B cell (primary cell): Measurements from ENCODE around the gene TTC21B. TPM values are rescaled to one million over a fixed set of nuclear protein-coding genes. Genes with fewer than 3 reads are reported as not detected.

Experiments
- ATAC-seq: fragments of 200-7000 bp; cut with Tn5 transposase; one replicate; pipeline ENCODE4 v1.10.0; 2021; ENCODE audit warnings: low read depth, mild to moderate bottlenecking, moderate number of reproducible peaks, moderate library complexity
- CTCF ChIA-PET: fragments of 350-600 bp; sonication (Branson Sonifier 250); formaldehyde crosslinking; loops from one replicate; lab custom pipeline; 2021; ENCODE audit warnings: antibody characterized with exemption, inconsistent platforms; lab: Charles Lee
- POLR2A ChIA-PET: fragments of 350-600 bp; sonication (Branson Sonifier 250); formaldehyde crosslinking; loops from one replicate; lab custom pipeline; 2021; ENCODE audit warnings: antibody characterized with exemption; lab: Charles Lee
- DNase-seq: peaks from one replicate; pipeline ENCODE4 v3.0.0; 2013
- H2AFZ ChIP-seq: 2 replicates; pipeline ENCODE4 v1.6.1; 2012; ENCODE audit warnings: mild to moderate bottlenecking, low read depth, low read length; ENCODE audit not compliant: insufficient read depth, poor library complexity, severe bottlenecking
- H3K27ac ChIP-seq, 2 donors: 1 replicate in 1 of 2; 2 replicates in 1 of 2; pipeline ENCODE4 v1.5.1; 2012 to 2013; ENCODE audit warnings: low read length in 2 of 2, mild to moderate bottlenecking in 2 of 2, moderate library complexity in 1 of 2
- H3K27me3 ChIP-seq, 4 experiments: fragments of 200-600 bp in 1 of 4; sonication (generic) in 1 of 4; replicated peaks in 1 of 4; 1 replicate in 2 of 4; 2 replicates in 2 of 4; pipeline versions ENCODE4 v1.6.1 to v1.7.0; 2013 to 2016; ENCODE audit warnings: low read length in 3 of 4, mild to moderate bottlenecking in 2 of 4, mixed read lengths in 1 of 4, moderate library complexity in 1 of 4; ENCODE audit not compliant: insufficient read depth in 4 of 4, control insufficient read depth in 3 of 4; ENCODE audit errors: control extremely low read depth in 1 of 4
- H3K36me3 ChIP-seq, 2 experiments: replicated peaks in 1 of 2; 1 replicate in 1 of 2; 2 replicates in 1 of 2; pipeline versions ENCODE4 v1.6.1 to v1.7.1; 2013; ENCODE audit warnings: low read length in 1 of 2; ENCODE audit not compliant: insufficient read depth in 2 of 2, control insufficient read depth in 1 of 2; ENCODE audit errors: control extremely low read depth in 1 of 2, extremely low read depth in 1 of 2
- H3K4me1 ChIP-seq, 2 donors: fragments of 200-600 bp in 1 of 2; sonication (generic) in 1 of 2; 1 replicate in 1 of 2; 2 replicates in 1 of 2; pipeline versions ENCODE4 v1.5.1 to v1.6.1; 2013 to 2017; ENCODE audit warnings: low read length in 2 of 2; ENCODE audit not compliant: control insufficient read depth in 2 of 2, insufficient read depth in 2 of 2
- H3K4me2 ChIP-seq: replicated peaks from 2 replicates; pipeline ENCODE3; 2012; ENCODE audit warnings: mild to moderate bottlenecking, low read depth, low read length; ENCODE audit not compliant: poor library complexity, severe bottlenecking
- H3K4me3 ChIP-seq, 5 experiments: fragments of 200-600 bp in 1 of 5; sonication (generic) in 1 of 5; 1 replicate in 3 of 5; 2 replicates in 2 of 5; pipeline versions ENCODE4 v1.5.1 to v1.7.0; 2011 to 2016; ENCODE audit warnings: low read length in 4 of 5, mild to moderate bottlenecking in 4 of 5, low read depth in 2 of 5, control low read depth in 1 of 5, moderate library complexity in 1 of 5; ENCODE audit not compliant: insufficient read depth in 1 of 5; ENCODE audit errors: control extremely low read depth in 1 of 5, extremely low read depth in 1 of 5
- H3K79me2 ChIP-seq: fragments of 200-600 bp; sonication (generic); one replicate; pipeline ENCODE4 v1.6.0; 2016; ENCODE audit warnings: low read length; ENCODE audit not compliant: control insufficient read depth, insufficient read depth
- H3K9ac ChIP-seq: fragments of 200-600 bp; sonication (generic); 2 replicates; pipeline ENCODE4 v1.6.1; 2017; ENCODE audit warnings: mild to moderate bottlenecking, low read length, moderate library complexity
- H3K9me3 ChIP-seq, 3 donors: one replicate each; pipeline versions ENCODE4 v1.6.1 to v1.7.1; 2013; ENCODE audit warnings: low read length in 2 of 3; ENCODE audit not compliant: control insufficient read depth in 2 of 3, insufficient read depth in 1 of 3; ENCODE audit errors: control extremely low read depth in 1 of 3
- H4K20me1 ChIP-seq: 2 replicates; pipeline ENCODE4 v1.6.0; 2012; ENCODE audit warnings: mild to moderate bottlenecking, low read length; ENCODE audit not compliant: insufficient read depth, control insufficient read depth, poor library complexity, severe bottlenecking
- H3K27ac Mint-ChIP-seq: one replicate; pipeline ENCODE4 v1.8.0; 2021; ENCODE audit warnings: mixed read lengths
- H3K27me3 Mint-ChIP-seq: one replicate; pipeline ENCODE4 v1.8.0; 2021; ENCODE audit warnings: mixed read lengths
- H3K4me1 Mint-ChIP-seq: one replicate; pipeline ENCODE4 v1.8.0; 2021; ENCODE audit warnings: mixed read lengths
- H3K4me3 Mint-ChIP-seq: one replicate; pipeline ENCODE4 v1.8.0; 2021; ENCODE audit warnings: mixed read lengths
- H3K9me3 Mint-ChIP-seq: one replicate; pipeline ENCODE4 v1.8.0; 2022; ENCODE audit warnings: mixed read lengths; ENCODE audit not compliant: insufficient read depth
- EZH2 ChIP-seq: IDR thresholded peaks from 2 replicates; pipeline ENCODE4 v1.6.1; 2012; ENCODE audit warnings: borderline replicate concordance, low read depth, mild to moderate bottlenecking, moderate library complexity, low read length; ENCODE audit not compliant: insufficient read depth, poor library complexity, severe bottlenecking
- WGBS: methylation state at CpG from one replicate; pipeline ENCODE4 v1.1.5; 2013; ENCODE audit warnings: missing lambda C conversion rate; ENCODE audit not compliant: insufficient coverage; 5-methylcytosine and 5-hydroxymethylcytosine counted together
- intact Hi-C: fragments of 100-400 bp; cut with micrococcal nuclease; formaldehyde crosslinking; loops from one replicate; pipeline ENCODE4 v1.10.0; 2022
- polyA plus RNA-seq: library from polyadenylated mRNA; depleted of rRNA; stranded (reverse); fragments of >200 nt; gene quantifications from 2 replicates; pipeline ENCODE4 v1.2.3, GENCODE V29; 2012
- total RNA-seq, 2 donors: library from RNA; stranded (reverse); fragments of 120-200 nt in 1 of 2; gene quantifications; 1 replicate in 1 of 2; 2 replicates in 1 of 2; pipeline versions ENCODE4 v1.2.3 to v1.2.4, GENCODE V29; 2013 to 2022
- TF ChIP-seq, protein P1 (sequence below): fragments of 200-600 bp; IDR thresholded peaks from one replicate; pipeline ENCODE4 v1.8.0; 2022; ENCODE audit warnings: antibody characterized with exemption, mild to moderate bottlenecking

Gene TTC21B
- total and polyA plus RNA-seq, 2 donors (not counting 1 experiment from before 2014, with no cell fraction given) = 11.5 to 41.5 TPM

DNA sequence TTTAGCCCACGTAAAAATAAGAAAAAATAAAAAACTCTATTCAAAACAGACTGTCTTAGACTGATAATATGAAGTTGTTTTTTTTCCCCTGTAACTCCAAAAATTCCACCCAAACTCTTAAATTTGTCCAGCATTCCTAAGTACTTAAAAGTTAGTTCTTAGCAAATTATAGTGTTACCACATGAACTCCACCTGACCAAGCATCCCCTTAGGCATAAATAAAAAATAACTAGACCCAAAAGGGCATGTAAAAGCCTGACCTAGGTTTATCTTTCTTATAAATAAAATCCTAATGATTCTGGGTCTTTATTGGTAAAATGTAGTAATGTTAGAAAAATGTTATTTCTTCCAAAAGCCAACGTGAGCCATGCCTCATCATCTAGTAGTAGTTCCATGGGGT is 54.3 kb downstream of the TTC21B start:
- Histone ChIP-seq H2AFZ (no peak overlapping the region), H4K20me1 (no peaks in the 10 kb centered on the region), H3K27ac (no peak overlapping the region), H3K4me1 (peaks cover 10 to 24% of the 10 kb centered on the region in 2 donors), H3K79me2 (no peaks in the 10 kb centered on the region), H3K4me3 (no peak overlapping the region), H3K27me3 (no peaks in the 10 kb centered on the region), H3K4me2 (no peak overlapping the region), H3K36me3 (peaks cover 0 to 44% of the 10 kb centered on the region in 2 experiments), H3K9ac (no peak overlapping the region), H3K9me3 (no peaks in the 10 kb centered on the region)
- intact Hi-C loops = no loop called here
- TF ChIP-seq, protein P1, sequence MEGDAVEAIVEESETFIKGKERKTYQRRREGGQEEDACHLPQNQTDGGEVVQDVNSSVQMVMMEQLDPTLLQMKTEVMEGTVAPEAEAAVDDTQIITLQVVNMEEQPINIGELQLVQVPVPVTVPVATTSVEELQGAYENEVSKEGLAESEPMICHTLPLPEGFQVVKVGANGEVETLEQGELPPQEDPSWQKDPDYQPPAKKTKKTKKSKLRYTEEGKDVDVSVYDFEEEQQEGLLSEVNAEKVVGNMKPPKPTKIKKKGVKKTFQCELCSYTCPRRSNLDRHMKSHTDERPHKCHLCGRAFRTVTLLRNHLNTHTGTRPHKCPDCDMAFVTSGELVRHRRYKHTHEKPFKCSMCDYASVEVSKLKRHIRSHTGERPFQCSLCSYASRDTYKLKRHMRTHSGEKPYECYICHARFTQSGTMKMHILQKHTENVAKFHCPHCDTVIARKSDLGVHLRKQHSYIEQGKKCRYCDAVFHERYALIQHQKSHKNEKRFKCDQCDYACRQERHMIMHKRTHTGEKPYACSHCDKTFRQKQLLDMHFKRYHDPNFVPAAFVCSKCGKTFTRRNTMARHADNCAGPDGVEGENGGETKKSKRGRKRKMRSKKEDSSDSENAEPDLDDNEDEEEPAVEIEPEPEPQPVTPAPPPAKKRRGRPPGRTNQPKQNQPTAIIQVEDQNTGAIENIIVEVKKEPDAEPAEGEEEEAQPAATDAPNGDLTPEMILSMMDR = no peak
- TF ChIP-seq EZH2 = no peak
- Mint-ChIP-seq H3K27ac (no peak overlapping the region), H3K27me3 (no peaks in the 10 kb centered on the region), H3K4me1 (peaks cover 12% of the 10 kb centered on the region), H3K4me3 (no peak overlapping the region), H3K9me3 (no peaks in the 10 kb centered on the region)
- POLR2A ChIA-PET = no interaction called here
- ATAC-seq (no peak), DNase-seq (no peak)
- CTCF ChIA-PET = no interaction called here
- no CpG with 5 or more reads among the region's 2 CpGs for WGBS

DNA sequence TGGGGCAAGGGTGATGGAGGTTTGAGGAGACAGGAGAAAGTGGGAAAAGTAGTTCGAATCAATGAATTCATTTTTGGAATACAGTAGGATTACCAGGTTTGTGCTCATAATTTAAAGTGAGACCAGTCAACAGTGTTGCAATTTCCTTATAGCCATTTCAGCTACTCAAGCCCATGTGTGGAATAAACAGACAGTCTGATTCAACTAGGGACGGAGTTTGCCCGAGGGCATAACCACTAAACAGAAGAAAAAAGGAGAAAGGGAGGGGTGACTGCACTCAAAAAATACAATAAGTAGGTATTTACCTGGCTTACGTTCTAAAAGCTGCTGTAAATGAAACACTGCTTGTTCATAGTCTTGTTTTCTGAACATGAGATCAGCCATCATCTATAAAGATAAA is 55.2 kb downstream of the TTC21B start:
- no peak overlapping the region for H3K4me3 Mint-ChIP-seq
- H3K27ac ChIP-seq = no peak overlapping the region
- ChIA-PET POLR2A (no interaction called here), CTCF (no interaction called here)
- no peak overlapping the region for H3K27ac Mint-ChIP-seq
- no peak for ATAC-seq
- peaks cover 12% of the 10 kb centered on the region for H3K4me1 Mint-ChIP-seq
- no peak for TF ChIP-seq EZH2
- TF ChIP-seq, protein P1 = no peak
- H3K4me2 ChIP-seq = no peak overlapping the region
- H3K36me3 ChIP-seq = peaks cover 0 to 46% of the 10 kb centered on the region in 2 experiments
- DNase-seq = no peak
- 100% methylated on average over 1 of the region's 4 CpGs for WGBS
- intact Hi-C loops = no loop called here
- no peaks in the 10 kb centered on the region for H3K79me2 ChIP-seq
- H3K27me3 ChIP-seq = no peaks in the 10 kb centered on the region
- H3K4me1 ChIP-seq = peaks cover 10 to 24% of the 10 kb centered on the region in 2 donors
- no peaks in the 10 kb centered on the region for H3K27me3 Mint-ChIP-seq
- H3K4me3 ChIP-seq = no peak overlapping the region
- no peaks in the 10 kb centered on the region for H3K9me3 ChIP-seq
- no peak overlapping the region for H2AFZ ChIP-seq
- no peak overlapping the region for H3K9ac ChIP-seq
- no peaks in the 10 kb centered on the region for H4K20me1 ChIP-seq
- H3K9me3 Mint-ChIP-seq = no peaks in the 10 kb centered on the region
